ENCODE results near the gene PACS1.

Gene PACS1

DNA sequence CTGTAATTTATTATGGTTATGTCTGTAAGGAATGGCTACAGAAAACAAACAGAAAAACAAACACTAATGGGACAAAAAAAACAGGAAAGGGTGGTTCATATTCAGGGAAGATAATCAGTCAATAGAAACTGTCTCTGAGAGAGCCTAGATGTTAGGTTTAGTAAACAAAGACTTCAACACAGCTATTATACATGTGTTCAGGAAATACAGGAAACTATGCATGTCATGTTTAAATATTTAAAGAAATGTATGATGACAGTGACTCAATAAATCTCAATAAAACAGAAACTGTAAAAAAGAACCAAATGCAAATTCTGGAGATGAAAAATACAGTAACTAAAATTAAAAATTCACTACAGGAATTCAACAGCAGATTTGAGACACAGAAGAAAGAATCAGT is 76.0 kb downstream of the PACS1 start:
- DNase-seq = no peak

DNA sequence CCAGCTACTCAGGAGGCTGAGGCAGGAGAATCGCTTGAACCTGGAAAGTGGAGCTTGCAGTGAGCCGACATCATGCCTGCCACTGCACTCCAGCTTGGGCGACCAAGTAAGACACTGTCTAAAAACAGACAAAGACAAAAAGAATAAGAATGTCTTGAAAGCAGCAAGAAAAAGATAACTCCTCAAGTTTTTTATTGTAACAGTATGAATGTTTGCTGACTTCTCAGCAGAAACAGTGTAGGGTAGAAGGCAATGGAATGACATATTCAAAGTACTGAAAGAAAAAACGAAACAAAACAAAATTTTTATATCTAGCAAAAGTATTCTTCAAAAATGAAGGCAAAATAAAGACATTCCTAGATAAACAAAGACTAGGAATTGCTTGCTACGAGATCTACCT is 76.9 kb downstream of the PACS1 start:
- no peak for DNase-seq

DNA sequence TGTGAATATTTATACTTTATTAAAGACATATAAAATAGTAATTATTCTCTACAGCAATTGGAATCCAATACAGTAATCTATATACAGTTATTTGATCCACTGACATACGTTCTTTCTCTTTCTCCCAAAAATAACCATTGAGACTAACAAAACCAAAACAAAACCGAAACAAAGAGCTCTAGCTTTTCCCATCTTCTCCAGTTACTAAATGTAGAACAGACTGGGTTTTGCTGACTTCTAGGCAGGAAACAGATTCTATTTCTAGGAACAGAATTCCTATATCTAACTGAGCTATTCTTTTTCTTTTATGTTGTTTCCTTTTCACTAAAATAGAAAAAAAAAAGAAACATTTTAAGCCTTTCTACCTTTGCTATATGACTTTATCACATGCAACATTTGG is 80.1 kb downstream of the PACS1 start:
- no peak for DNase-seq

DNA sequence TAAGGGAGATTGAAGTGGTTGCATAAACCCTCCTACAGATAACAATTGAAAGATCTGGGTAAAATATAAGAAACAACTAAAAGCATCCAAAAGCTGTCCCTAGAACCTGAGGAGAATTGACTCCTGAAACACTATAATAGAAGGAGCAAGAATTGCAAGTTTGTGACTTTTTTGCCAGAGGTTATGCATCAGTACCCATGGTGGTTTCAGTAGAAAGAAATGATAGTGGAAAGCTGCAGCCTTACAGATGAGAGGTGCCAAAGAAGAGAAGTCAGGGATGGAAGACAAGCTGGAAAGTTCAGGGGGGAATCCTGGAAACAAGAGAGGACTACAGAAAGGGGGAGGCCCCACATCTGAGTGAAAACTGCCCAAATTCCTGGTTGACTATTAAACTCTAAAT is 80.7 kb downstream of the PACS1 start:
- DNase-seq = no peak

DNA sequence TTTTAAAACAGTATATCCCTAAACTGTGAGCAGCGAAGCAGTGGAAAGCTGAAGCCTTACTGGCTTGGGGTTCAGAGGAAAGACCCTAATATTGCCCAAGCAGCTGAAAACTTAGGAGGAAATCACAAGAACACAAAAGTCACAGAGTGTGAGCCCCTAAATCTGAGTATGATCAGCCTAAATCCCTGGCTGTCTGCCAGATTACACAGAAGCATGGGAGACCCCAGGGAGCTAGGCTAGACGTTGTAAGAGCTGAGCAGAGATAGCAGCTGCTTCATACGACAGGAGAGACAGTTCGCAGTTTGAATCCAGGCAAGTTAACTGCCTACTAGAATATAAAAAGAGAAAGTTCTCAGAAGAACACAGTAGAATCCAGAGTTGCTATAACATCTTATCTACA is 81.2 kb downstream of the PACS1 start:
- DNase-seq = no peak

DNA sequence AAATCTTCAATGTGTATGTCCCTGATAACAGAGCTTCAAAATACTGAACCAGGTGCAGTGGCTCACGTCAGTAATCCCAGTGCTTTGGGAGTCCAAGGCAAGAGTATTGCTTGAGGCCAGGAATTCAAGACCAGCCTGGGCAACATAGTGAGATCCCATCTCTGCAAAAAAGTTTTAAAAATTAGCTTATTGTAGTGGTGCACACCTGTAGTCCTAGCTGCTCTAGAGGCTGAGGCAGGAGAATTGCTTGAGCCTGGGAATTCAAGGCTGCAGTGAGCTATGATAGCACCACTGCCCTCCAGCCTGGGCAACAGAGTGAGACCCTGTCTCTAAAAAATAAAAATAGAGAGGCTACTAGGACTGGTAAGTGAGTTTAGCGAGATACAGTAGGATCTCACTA is 84.0 kb downstream of the PACS1 start:
- no peak for DNase-seq

DNA sequence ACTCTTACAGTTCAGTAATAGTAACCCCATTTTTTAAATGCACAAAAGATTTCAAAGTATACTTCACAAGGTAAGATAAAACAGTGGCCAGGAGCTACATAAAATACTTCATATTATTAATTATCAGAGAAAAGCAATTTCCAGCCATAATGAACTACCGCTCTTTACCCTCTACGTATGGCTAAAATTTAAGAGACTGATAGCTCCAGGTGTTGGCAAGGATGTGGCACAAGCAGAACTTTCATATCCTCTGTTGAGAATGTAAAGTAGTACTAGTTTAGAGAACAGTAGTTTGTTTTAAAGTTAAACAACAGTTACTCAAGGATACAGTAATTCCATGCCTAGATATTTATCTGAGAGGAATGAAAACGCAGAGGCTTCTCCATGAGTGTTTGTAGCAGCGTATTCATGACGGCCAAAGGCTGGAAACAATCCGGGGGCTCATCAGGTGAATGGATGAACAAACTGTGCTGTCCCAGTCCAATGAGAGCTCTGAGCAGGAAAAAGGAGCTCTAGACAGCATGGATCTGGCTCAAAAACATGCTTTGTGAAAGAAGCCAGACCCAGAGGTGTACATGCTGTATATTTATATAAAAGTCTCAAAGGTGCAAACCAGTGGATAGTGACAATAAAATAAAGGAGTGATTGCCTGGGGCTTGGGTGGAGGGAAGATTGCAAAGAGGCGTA is 85.5 kb downstream of the PACS1 start:
- DNase-seq = no peak

DNA sequence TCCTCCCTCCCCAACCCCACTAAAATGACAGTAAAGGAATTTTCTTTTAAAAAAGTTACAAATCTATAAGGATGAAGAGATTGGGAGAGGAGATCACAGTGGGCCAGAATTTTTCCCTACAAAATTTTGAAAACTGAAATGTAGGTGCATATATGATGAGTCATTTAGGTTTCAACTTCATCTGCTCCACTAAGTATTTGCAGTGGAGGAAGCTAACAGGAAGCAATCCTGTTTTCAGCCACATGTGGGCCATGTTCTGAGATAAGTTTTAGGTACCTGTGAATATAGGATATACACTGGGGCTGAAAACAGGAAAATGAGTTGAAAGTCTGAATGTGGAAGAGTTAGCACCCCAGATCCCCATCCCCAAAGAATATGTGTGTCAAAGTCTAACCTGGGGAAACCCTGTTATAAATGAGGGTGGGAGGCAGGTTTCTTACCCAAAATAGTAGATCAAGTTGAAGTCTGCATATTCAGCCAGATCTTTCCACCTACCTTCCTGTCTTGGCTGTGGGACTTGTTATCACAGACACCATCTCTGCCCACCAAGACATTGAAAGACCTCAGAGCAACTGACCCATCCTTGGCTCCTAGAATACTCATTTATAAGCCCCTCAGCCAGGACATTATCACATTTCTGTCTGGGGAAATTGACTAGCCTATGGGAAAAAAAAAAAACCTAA is 87.3 kb downstream of the PACS1 start:
- no peak for DNase-seq

DNA sequence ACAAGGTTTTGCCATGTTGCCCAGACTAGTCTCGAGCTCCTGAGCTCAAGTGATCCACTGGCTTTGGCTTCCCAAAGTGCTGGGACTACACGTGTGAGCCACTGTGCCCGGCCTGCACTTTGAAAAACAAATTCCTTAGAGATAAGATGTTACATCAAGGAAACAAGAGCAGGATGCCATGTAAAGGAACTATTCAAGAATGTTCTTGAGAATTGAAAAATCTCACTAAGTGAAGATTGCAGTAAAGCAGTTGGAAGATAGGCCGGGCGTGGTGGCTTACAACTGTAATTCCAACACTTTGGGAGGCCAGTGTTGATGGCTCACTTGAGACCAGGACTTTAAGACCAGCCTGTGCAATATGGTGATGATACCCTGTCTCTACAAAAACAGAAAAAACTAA is 88.1 kb downstream of the PACS1 start:
- DNase-seq = no peak

DNA sequence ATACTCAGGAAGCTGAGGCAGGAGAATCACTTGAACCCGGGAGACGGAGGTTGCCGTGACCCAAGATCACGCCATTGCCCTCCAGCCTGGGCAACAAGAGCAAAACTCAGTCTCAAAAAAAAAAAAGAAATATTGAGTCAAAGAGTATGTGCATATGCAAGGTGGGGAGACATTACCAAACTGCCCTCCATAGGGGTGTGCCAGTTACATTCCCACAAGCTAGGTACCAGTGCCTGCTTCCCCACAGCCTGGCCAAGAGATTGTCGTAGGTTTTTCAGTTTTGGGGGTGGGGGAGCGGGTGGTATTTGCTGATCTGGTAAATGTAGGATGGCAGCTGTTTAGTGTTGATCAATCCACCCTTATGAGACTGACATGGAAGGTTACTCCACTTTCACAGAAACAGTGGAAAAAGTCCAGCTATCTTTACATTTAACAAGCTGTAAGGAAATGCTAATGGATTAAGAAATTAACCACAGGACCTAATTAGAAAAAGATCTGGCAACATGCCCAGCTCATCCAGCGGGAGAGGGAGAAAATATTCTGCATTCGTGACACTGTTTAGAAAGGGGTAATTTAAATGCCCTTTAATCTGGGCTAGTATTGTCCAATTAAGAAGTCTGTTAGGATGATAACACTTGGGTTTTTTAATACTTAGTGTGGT is 89.4 kb downstream of the PACS1 start:
- DNase-seq = no peak

DNA sequence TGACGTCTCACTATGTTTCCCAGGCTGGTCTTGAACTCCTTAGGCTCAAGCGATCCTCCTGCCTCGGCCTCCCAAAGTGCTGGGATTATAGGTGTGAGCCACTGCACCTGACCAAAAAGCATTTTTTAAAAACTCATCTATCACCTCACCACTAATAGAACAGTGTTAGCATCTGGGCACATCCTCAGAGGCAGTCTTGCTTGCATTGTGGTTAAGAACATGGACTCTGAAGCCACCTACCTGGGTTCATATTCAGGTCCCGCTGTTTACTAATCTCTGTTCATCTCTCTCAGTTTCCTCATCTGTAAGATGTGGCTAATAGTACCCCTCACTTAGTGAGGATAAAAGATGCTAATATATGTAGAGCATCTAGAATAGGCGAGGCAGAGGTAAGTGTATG is 90.6 kb downstream of the PACS1 start:
- no peak for DNase-seq

DNA sequence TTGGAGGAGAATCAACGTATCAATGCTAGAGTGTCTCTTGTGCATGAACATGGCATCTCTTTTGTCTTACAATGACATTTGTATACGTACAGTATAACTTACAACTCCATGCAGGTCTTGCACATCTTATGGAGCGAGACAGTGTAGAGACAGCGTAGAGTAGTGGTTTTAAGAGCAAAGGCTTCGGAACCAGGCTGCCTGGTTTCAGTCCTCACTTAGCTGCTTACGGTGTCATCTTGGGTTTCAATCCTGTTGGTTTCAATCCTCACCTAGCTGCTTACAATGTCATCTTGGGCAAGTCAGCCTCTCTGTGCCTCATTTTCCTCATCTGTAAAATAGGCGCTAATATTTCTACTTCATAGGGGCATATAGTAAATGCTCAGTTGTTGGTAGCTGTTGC is 98.2 kb downstream of the PACS1 start:
- no peak for DNase-seq

DNA sequence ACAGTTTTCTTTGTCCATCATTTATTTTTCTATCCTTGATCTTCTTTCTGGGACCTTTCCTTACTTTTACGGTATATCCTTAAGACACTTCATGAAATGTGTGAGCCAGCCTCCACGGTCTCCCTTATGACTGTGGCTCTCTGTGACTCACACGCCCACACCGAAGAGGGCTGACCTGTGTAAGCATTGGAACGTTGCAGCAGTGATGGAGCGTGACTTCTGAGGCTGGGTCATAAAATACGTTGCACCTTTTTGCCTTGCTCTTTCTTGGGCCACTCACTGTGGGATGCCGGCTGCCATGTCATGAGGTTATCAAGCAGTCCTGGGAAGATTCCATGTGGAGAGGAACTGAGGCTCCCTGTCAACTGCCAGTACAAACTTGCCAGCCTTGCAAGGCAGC is 102.1 kb downstream of the PACS1 start:
- DNase-seq = no peak

DNA sequence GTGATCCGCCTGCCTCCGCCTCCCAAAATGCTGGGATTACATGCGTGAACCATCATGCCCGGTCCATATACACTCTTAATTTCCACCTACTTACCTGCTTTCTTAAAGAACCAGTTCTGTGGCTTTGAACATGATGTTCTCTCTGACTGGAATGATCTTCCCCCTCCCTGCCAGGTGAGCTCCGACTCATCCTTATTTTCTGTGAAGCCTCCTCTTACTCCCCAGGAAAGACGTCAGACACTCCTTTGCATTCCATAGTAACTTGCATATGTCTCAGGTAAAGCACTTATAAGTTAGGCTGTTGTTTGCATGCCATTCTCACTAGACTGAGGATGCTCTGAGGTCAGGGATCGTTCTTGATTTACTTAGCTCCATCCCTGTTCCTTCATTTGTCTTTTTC is 106.6 kb downstream of the PACS1 start:
- DNase-seq = no peak

DNA sequence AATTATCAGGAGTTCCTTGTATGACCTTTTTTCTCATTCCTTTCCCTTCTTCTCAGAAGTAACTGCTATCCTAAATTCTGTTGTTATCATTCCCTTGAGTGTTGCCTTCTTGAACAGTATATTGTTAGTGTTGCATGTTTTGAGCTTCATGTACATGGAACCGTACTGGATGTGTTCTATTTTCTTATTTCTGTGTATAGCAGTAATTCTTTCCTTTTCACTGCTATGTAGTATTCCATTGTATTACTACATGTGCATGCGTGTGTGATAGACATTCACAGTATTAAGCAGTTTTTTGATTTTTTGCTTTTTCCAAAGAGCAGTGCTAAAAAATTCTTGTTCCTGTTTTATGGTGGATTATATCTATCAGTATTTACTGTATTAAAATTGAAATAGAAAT is 108.1 kb downstream of the PACS1 start:
- no peak for DNase-seq

DNA sequence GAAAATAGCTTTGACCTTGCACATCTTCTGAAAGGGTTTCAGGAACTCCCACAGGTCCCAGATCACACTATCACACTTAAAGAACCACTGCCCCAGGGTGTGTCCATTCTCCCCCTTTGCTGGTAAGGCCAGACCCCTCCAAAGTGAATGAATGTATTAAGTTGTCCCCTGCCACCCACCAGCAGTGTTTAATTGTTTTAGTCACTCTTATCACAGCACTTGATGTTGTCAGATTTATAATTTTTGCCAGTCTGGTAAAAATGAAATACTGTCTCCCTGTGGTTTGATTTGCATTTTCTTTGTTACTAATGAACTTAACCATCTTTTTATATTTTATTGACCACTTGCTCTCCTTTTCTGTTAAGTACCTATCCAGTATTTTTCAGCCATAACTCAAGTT is 108.8 kb downstream of the PACS1 start:
- no peak for DNase-seq

DNA sequence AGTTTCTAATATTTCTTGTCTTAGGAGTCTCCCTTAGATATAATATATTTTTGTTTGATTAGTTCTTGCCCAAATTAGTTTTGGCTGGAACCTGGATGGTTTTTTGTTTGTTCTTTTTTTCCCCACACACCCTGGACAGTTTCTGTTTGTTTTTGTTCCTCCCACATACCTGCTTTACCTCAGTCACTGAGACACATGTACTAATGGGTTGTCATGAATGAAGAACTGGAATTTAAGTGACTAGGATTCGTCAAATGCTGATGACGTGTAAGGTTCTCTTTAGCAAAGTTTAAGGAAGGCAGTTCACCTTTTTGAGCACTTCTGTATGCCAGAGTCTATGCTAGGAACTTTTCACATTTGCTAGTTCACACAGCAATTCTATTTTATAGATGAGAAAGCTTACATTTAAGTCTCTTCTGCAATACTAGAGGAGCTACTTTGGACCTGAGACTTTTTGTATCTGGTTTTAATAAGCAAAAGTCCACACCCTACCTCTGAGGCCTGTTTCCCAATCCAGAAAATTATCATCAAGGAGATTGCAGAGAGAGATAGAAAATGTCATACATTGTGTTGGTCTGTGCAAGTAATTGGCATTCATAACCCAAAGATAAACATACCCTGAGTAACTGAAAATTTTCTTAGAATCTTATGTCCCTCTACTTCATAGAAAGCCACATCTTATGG is 111.7 kb downstream of the PACS1 start:
- no peak for DNase-seq

DNA sequence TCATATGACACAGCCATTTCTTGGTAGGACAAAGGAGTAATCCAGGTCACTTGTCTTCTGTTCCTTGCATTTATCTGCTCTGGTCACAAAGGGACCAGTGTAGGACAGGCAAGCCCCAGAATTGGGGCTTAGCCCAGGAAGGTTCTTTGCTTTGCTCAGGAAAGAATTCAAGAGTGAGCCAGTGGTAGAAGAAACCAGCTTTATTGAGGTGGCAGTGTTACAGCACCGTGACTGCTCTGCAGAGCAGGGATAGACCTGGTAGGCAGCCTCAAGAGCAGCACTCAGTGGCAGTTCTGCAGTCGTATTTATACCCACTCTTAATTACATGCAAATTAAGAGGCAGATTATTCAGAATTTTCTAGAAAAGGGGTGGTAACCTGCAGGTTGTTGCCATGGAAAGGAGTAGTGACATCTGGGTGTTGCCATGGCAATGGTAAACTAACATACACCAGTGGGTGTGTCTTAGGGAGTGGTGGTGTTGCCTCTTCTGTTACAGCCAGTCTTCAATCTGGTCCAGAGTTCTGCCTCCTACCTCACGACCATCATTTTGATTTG is 113.5 kb downstream of the PACS1 start:
- peak; percentile 56 to 70 for DNase-seq

DNA sequence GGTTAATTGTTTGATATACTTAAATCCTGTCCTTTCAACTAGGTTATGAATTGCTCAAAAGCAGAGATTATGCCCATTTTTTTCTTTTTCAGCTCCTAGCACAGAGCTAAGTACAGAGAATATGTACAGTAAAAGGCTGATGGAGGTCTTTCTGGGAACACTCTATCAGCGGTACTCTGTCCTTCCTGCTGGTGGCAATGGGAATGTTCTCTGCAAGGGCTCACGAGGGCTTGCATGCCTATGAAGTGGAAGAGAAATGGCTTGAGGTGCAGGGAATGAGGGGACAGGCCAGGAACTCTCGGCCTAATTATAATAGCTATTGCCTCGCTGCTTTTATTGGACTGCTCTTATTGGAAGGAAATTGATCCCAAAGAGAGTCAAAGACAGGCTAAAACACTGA is 114.7 kb downstream of the PACS1 start:
- no peak for DNase-seq

DNA sequence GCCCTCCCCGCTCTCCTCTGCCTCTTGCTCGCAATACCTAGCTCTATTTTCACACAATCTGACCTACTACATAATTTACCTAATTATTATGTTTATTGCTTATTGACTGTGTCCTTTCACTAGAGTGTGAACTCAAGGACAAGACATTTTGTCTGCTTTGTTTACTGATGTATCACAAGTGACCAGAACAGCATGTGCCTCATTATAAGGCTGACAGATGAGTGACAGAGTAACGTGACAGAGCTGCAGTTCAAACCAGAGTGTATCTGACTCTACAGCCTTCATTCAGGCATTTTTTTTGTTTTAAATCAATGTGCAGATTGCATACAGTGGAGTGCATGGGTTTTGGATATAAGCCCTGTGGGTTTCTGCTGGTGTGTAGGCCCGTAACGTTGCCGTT is 116.4 kb downstream of the PACS1 start:
- DNase-seq = no peak

DNA sequence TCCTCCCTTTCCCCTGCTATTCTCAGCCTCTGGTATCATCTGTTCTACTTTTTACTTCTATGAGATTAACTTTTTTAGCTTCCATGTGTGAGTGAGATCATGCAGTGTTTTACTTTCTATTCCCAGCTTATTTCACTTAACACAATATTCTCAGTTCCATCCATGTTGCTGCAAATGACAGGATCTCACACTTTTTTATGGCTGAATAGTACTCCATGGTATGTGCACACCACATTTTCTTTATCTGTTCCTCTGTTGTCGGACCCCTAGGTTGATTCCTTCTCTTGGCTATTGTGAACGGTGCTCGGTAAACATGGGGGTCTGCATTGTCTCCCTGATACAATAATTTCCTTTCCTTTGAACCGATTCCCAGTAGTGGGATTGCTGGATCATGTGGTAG is 117.4 kb downstream of the PACS1 start:
- DNase-seq = no peak

DNA sequence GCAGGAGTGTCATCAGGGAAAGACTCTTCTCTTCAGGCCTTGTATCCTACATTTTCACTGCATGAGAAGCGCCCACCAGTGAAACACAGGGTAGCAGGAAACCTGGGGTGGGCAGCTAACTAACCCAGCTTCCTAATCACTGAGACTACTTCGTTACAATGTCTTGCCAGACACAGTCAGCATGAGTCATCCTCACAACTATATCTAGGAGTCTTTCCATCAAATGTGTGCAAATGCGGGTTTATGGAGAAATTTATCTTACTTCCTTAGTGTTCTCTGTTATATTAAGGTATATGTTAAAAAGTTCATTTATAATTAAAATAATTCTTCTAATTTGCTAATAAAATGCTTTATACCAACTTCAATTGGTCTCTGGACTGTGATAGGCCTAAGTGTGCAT is 118.5 kb downstream of the PACS1 start:
- DNase-seq = no peak

DNA sequence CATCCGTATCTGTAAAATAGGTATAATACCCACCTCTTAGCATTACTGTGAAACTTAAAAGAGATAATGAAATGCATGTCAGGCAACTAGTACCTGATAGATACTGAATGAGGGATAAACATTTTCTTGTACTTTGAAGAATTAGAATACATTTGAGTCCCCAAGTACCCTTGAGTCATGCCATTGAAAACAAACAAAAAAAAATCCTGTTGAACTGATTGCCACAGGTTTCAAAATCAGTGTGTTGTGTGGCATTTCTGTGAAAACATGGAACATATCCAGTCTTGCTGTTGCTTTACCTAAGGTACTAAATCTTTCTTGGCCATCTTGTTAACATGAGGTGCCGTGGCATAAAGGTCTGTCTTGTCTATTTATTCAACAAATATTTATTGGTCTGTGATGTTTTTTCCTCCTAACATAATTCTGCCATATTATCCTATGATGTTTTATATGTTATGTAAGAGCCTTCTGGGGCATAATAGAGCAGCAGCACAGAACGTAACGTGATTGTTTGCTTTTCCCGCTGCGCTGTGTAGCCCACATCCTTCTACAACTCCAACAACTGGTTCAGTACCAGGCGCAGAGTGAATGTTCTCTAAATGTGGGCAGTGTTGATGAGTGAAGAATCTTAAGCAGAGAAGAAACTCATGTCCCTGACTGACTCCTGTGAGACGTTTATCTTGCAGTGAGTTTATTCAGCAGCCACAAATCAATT is 119.1 kb downstream of the PACS1 start:
- no peak for DNase-seq

Data from CD4-positive, alpha-beta T cell treated with Interleukin-4 for 1 hour (primary cell).